Tibial nerve (tissue), 3 donors: ENCODE measurements around the gene KATNBL1.

Experiments used
- CTCF ChIP-seq, 5 experiments: fragments of 200-600 bp in 3 of 5; fragments of 450-650 bp in 2 of 5; sonication (generic) in 3 of 5; IDR thresholded peaks; one replicate each; pipeline ENCODE4 v1.5.1; 2016 to 2019; ENCODE audit warnings: antibody characterized with exemption in 5 of 5, mild to moderate bottlenecking in 3 of 5, moderate library complexity in 2 of 5
- POLR2A ChIP-seq, 2 donors: fragments of 450-650 bp; IDR thresholded peaks; one replicate each; pipeline ENCODE4 v1.6.1; 2017; ENCODE audit warnings: antibody characterized with exemption in 2 of 2, mild to moderate bottlenecking in 2 of 2, moderate library complexity in 2 of 2

GRCh38 chr15:34185666-34186065 is 24.2 kb downstream of the KATNBL1 start:
- TF ChIP-seq POLR2A (IDR thresholded peaks at IDR 0.05) (no peak), CTCF (IDR thresholded peaks at IDR 0.05) (no peak)
